GM19452 (cell line): Measurements from ENCODE around the gene TRRAP.

Experiments
- ATAC-seq: cut with Tn5 transposase; IDR thresholded peaks from one replicate; pipeline ENCODE4 v1.9.1; 2021; ENCODE audit not compliant: unreplicated experiment

The TRRAP gene

GRCh38 chr7:98945852-98946251, 67.5 kb downstream of the TRRAP start:
- no peak for ATAC-seq

GRCh38 chr7:98946389-98946788, 68.1 kb downstream of the TRRAP start:
- no peak for ATAC-seq

- no peak for ATAC-seq
These were observed 71.2 kb downstream of the TRRAP start for GRCh38 chr7:98949336-98950044.

GRCh38 chr7:98955992-98956391, 77.7 kb downstream of the TRRAP start:
- ATAC-seq = no peak

GRCh38 chr7:98956469-98956868, 78.1 kb downstream of the TRRAP start:
- no peak for ATAC-seq

- ATAC-seq = no peak
These were observed 78.6 kb downstream of the TRRAP start for GRCh38 chr7:98956937-98957336.

GRCh38 chr7:98957766-98958165, 79.4 kb downstream of the TRRAP start:
- no peak for ATAC-seq

GRCh38 chr7:98958968-98959367, 80.6 kb downstream of the TRRAP start:
- ATAC-seq = no peak

GRCh38 chr7:98963305-98963704, 85.0 kb downstream of the TRRAP start:
- ATAC-seq = no peak

GRCh38 chr7:98964596-98964995, 86.3 kb downstream of the TRRAP start:
- no peak for ATAC-seq

GRCh38 chr7:98968621-98969020, 90.3 kb downstream of the TRRAP start:
- no peak for ATAC-seq

- no peak for ATAC-seq
These were observed 91.1 kb downstream of the TRRAP start for GRCh38 chr7:98969386-98969785.

GRCh38 chr7:98970016-98970615, 91.8 kb downstream of the TRRAP start:
- no peak for ATAC-seq

GRCh38 chr7:98970805-98971204, 92.5 kb downstream of the TRRAP start:
- no peak for ATAC-seq

GRCh38 chr7:98974205-98974604, 95.9 kb downstream of the TRRAP start:
- ATAC-seq = no peak

GRCh38 chr7:98974906-98975816, 96.8 kb downstream of the TRRAP start:
- no peak for ATAC-seq

- no peak for ATAC-seq
These were observed 98.3 kb downstream of the TRRAP start for GRCh38 chr7:98976396-98977185.

- no peak for ATAC-seq
These were observed 100.3 kb downstream of the TRRAP start for GRCh38 chr7:98978672-98979071.

- ATAC-seq = no peak
These were observed 103.4 kb downstream of the TRRAP start for GRCh38 chr7:98981701-98982100.

GRCh38 chr7:98982686-98983085, 104.4 kb downstream of the TRRAP start:
- no peak for ATAC-seq

- no peak for ATAC-seq
These were observed 105.8 kb downstream of the TRRAP start for GRCh38 chr7:98984126-98984525.
